ENCODE measurements around the gene LACTBL1. TPM values are rescaled to one million over a fixed set of nuclear protein-coding genes. Genes with fewer than 3 reads are reported as not detected.

The LACTBL1 gene
- total and polyA plus RNA-seq, 2 experiments from 2014 or later = not detected

GRCh38 chr1:22955146-22955545, 17.5 kb downstream of the LACTBL1 start:
- no peaks in the 10 kb centered on the region for H4K20me1 ChIP-seq (replicated peaks; ENCODE audit: insufficient read depth)
- peaks cover 40% of the 10 kb centered on the region for H3K27me3 Mint-ChIP-seq (ENCODE audit: insufficient read depth, low read depth, poor library complexity)
- no peak overlapping the region for H3K4me3 ChIP-seq
- no peaks in the 10 kb centered on the region for H3K4me1 Mint-ChIP-seq
- no peak for ATAC-seq
- no peaks in the 10 kb centered on the region for H3K36me3 Mint-ChIP-seq (ENCODE audit: low read depth)
- no peaks in the 10 kb centered on the region for H3K36me3 ChIP-seq (ENCODE audit: insufficient read depth)
- H3K27ac Mint-ChIP-seq = no peak overlapping the region
- H3F3A ChIP-seq (replicated peaks; ENCODE audit: low read depth) = peaks cover 5% of the 10 kb centered on the region
- peaks cover 38% of the 10 kb centered on the region for H3K27me3 ChIP-seq (ENCODE audit: insufficient read depth)
- no peak overlapping the region for H3K27ac ChIP-seq (ENCODE audit: low read depth)
- TF ChIP-seq, protein P1, sequence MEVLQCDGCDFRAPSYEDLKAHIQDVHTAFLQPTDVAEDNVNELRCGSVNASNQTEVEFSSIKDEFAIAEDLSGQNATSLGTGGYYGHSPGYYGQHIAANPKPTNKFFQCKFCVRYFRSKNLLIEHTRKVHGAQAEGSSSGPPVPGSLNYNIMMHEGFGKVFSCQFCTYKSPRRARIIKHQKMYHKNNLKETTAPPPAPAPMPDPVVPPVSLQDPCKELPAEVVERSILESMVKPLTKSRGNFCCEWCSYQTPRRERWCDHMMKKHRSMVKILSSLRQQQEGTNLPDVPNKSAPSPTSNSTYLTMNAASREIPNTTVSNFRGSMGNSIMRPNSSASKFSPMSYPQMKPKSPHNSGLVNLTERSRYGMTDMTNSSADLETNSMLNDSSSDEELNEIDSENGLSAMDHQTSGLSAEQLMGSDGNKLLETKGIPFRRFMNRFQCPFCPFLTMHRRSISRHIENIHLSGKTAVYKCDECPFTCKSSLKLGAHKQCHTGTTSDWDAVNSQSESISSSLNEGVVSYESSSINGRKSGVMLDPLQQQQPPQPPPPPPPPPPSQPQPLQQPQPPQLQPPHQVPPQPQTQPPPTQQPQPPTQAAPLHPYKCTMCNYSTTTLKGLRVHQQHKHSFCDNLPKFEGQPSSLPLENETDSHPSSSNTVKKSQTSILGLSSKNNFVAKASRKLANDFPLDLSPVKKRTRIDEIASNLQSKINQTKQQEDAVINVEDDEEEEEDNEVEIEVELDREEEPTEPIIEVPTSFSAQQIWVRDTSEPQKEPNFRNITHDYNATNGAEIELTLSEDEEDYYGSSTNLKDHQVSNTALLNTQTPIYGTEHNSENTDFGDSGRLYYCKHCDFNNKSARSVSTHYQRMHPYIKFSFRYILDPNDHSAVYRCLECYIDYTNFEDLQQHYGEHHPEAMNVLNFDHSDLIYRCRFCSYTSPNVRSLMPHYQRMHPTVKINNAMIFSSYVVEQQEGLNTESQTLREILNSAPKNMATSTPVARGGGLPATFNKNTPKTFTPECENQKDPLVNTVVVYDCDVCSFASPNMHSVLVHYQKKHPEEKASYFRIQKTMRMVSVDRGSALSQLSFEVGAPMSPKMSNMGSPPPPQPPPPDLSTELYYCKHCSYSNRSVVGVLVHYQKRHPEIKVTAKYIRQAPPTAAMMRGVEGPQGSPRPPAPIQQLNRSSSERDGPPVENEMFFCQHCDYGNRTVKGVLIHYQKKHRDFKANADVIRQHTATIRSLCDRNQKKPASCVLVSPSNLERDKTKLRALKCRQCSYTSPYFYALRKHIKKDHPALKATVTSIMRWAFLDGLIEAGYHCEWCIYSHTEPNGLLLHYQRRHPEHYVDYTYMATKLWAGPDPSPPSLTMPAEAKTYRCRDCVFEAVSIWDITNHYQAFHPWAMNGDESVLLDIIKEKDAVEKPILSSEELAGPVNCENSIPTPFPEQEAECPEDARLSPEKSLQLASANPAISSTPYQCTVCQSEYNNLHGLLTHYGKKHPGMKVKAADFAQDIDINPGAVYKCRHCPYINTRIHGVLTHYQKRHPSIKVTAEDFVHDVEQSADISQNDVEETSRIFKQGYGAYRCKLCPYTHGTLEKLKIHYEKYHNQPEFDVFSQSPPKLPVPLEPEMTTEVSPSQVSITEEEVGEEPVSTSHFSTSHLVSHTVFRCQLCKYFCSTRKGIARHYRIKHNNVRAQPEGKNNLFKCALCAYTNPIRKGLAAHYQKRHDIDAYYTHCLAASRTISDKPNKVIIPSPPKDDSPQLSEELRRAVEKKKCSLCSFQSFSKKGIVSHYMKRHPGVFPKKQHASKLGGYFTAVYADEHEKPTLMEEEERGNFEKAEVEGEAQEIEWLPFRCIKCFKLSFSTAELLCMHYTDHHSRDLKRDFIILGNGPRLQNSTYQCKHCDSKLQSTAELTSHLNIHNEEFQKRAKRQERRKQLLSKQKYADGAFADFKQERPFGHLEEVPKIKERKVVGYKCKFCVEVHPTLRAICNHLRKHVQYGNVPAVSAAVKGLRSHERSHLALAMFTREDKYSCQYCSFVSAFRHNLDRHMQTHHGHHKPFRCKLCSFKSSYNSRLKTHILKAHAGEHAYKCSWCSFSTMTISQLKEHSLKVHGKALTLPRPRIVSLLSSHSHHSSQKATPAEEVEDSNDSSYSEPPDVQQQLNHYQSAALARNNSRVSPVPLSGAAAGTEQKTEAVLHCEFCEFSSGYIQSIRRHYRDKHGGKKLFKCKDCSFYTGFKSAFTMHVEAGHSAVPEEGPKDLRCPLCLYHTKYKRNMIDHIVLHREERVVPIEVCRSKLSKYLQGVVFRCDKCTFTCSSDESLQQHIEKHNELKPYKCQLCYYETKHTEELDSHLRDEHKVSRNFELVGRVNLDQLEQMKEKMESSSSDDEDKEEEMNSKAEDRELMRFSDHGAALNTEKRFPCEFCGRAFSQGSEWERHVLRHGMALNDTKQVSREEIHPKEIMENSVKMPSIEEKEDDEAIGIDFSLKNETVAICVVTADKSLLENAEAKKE (CRISPR knock-in tag; IDR thresholded peaks at IDR 0.05) = no peak
- TF ChIP-seq JUNB (IDR thresholded peaks at IDR 0.05; ENCODE audit: unreplicated experiment) (no peak), ETS1 (IDR thresholded peaks at IDR 0.05) (no peak), POLR2AphosphoS5 (IDR thresholded peaks at IDR 0.05; ENCODE audit: low read depth) (no peak), ZNF114 (CRISPR knock-in tag; IDR thresholded peaks at IDR 0.05) (no peak)
- TF ChIP-seq, protein P2, sequence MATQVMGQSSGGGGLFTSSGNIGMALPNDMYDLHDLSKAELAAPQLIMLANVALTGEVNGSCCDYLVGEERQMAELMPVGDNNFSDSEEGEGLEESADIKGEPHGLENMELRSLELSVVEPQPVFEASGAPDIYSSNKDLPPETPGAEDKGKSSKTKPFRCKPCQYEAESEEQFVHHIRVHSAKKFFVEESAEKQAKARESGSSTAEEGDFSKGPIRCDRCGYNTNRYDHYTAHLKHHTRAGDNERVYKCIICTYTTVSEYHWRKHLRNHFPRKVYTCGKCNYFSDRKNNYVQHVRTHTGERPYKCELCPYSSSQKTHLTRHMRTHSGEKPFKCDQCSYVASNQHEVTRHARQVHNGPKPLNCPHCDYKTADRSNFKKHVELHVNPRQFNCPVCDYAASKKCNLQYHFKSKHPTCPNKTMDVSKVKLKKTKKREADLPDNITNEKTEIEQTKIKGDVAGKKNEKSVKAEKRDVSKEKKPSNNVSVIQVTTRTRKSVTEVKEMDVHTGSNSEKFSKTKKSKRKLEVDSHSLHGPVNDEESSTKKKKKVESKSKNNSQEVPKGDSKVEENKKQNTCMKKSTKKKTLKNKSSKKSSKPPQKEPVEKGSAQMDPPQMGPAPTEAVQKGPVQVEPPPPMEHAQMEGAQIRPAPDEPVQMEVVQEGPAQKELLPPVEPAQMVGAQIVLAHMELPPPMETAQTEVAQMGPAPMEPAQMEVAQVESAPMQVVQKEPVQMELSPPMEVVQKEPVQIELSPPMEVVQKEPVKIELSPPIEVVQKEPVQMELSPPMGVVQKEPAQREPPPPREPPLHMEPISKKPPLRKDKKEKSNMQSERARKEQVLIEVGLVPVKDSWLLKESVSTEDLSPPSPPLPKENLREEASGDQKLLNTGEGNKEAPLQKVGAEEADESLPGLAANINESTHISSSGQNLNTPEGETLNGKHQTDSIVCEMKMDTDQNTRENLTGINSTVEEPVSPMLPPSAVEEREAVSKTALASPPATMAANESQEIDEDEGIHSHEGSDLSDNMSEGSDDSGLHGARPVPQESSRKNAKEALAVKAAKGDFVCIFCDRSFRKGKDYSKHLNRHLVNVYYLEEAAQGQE (IDR thresholded peaks at IDR 0.05; ENCODE audit: unreplicated experiment) = no peak
- no peak overlapping the region for H2AFZ ChIP-seq
- H3K4me1 ChIP-seq (ENCODE audit: insufficient read depth) = no peaks in the 10 kb centered on the region
- no peaks in the 10 kb centered on the region for H3K79me2 ChIP-seq (replicated peaks; ENCODE audit: insufficient read depth)
- no peaks in the 10 kb centered on the region; the same call in 2 of the 3 replicates for H3K9me3 Mint-ChIP-seq
- H3K4me2 ChIP-seq = no peak overlapping the region
- no peak for DNase-seq (ENCODE audit: low spot score)
- no peak overlapping the region for H3K4me3 Mint-ChIP-seq
- H3K9me2 ChIP-seq (ENCODE audit: insufficient read depth) = no peaks in the 10 kb centered on the region
